ENCODE results near the gene COX6B1.
"Not testable (repeated sequence)": the region's sequence is repeated elsewhere in the genome, so short reads cannot be mapped to it uniquely, and the experiment has no call there.

COX6B1 gene, protein sequence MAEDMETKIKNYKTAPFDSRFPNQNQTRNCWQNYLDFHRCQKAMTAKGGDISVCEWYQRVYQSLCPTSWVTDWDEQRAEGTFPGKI

DNA sequence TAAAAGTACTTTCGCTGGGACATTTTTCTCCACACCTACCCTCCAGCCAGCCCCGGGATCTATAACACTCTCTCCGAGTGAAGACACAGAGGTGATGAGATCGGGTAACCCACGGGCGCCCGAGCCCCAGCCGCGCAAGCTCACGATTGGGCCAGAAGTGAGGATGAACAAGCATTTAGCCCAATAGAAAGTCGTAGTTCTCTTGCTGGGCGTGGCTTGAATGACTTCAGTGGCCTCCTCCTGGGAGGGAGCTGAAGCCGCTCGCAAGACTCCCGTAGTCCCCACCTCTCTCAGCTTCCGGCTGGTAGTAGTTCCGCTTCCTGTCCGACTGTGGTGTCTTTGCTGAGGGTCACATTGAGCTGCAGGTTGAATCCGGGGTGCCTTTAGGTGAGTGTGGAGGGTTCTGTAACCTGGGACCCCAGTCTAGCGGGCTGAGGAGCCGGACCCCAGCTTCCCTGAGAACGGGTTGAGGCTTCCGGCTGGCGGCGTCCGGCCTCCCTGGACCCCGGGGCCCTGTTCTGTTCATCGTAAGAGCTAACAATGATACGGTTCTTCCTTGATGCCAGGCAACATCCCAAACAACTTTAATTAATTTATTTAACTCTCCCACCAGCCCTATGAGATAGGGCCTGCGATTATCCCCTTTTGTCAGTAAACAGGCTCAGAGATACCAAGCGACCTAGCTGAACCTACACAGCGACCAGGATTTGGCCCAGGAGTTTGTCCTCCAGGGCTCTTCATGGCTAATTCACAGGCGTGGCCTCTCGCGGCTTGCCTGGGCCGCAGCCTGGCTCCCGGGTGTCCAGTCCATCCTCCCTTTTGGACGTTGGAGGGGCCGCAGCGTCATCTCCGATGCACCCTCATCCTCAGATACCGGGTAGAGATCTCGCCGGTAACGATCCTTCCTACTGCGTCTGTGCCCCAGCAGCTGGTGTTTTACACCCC, at the start of gene COX6B1:
Gene COX6B1, plus strand, starts transcription at position 307 of the 945 bp plus-strand sequence. CDS start 2,921 bp downstream, outside the sequence.
- DNase-seq (ENCODE audit: low read depth) = peak; percentile 98

DNA sequence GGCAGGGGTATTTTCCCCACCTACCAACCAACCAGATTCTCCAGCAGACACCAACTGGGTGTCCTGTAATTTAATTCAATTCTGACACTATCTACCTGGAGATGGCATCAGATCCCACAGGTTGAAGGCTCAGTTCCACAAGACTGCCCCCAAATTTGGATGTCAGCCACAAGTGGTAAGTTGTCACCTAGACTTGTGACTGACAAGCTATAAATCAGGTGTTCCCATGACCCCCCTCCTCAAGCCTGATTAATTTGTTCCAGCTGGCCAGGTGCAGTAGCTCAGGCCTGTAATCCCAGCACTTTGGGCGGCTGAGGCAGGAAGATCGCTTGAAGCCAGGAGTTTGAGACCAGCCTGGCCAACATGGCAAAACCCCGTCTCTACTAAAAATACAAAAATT, 46.2 kb upstream of the COX6B1 start:
- DNase-seq (ENCODE audit: low read depth) = no peak

DNA sequence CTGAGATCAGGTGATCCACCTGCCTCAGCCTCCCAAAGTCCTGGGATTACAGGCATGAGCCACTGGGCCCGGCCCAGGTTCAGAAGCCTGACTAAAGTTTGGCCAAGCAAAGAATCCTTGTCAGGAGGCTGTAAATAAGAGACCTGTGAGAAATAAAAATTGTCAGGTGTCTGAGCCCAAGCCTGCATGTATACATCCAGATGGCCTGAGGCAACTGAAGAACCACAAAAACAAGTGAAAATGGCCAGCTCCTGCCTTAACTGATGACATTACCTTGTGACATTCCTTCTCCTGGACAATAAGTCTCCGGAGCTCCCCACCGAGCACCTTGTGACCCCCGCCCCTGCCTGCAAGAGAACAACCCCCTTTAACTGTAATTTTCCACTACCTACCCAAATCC, 43.7 kb upstream of the COX6B1 start:
- DNase-seq (ENCODE audit: low read depth) = not testable (repeated sequence)

DNA sequence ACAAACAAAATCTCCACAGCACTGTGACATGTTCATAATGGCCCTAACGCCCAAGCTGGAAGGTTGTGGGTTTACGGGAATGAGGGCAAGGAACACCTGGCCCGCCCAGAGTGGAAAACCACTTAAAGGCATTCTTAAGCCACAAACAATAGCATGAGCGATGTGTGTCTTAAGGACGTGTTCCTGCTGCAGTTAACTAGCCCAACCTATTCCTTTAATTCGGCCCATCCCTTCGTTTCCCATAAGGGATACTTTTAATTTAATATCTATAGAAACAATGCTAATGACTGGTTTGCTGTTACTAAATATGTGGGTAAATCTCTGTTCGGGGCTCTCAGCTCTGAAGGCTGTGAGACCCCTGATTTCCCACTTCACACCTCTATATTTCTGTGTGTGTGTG, 41.0 kb upstream of the COX6B1 start:
- not testable (repeated sequence) for DNase-seq (ENCODE audit: low read depth)

DNA sequence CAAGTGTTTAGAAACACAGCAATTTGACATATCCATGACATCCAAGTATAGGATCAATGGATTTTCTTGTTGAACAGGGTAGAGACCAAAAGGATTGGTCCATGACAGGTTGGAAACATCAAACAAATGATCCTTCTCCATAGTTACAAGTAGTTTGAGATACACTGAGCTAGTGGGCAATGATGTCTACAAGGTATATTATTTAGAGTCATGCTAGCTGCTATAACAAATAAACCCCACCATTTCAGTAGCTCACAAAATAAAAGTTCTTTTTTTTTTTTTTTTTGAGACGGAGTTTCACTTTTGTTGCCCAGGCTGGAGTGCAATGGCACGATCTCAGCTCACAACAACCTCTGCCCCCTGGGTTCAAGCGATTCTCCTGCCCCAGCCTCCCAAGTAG, 40.5 kb upstream of the COX6B1 start:
- no peak for DNase-seq (ENCODE audit: low read depth)

DNA sequence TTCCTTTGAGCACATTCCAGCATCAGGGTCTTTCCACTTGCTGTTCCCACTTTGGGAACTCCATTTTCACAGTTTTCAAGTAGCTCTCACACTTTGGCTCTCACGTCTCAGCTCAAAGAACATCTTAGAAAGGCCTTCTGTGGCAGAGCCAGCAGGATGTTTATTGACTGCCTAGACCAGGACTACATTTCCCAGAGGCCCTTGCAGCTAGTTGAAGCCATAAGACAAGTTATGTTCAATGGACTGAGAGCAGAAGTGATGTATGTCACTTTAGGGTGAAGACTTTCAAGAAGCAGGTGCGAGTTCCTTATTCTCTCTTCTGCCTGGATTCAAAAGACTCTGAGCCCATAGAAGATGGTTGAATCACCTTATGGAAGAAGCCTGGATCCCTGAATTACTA, 39.9 kb upstream of the COX6B1 start:
- peak; percentile 24 for DNase-seq (ENCODE audit: low read depth)

DNA sequence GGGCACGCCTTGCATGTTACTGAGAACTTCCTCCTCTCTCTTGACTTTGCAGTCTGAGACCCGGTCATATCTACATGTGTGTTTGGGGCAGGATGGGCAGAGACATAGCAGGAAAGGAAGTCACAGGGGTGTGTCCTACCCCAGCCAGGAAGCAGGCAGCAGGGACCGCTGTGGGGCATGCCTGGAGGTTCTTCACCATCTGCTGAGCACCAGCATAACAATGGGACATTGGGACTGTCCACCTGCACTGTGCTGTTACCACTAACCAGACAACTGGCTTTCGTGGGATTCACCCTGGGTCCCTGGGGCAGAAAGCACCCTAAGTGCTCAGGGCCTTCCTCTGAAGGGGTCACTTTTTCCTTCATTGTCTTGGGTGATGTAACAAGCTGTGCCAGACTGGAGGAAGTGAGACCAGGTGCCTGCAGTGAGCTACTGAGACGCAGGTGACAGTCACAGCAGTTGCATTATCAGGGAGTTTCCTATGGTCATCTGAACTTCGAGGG, 38.2 kb upstream of the COX6B1 start:
- DNase-seq (ENCODE audit: low read depth) = no peak

DNA sequence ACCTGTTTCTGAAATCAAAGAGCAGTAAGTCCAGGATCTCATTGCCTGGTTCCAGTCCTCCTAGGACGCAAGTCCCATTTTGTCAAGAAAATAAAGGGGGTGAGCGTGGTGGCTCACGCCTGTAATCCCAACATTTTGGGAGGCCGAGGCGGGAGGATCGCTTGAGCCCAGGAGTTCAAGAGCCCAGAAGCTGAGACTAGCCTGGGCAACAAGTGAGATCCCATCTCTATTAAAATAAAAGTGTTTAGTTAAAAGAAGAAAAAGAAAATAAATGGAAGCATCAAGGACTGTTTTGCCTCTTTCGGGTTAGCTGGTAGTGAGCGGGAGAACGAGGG, 35.9 kb upstream of the COX6B1 start:
- no peak for DNase-seq (ENCODE audit: low read depth)

DNA sequence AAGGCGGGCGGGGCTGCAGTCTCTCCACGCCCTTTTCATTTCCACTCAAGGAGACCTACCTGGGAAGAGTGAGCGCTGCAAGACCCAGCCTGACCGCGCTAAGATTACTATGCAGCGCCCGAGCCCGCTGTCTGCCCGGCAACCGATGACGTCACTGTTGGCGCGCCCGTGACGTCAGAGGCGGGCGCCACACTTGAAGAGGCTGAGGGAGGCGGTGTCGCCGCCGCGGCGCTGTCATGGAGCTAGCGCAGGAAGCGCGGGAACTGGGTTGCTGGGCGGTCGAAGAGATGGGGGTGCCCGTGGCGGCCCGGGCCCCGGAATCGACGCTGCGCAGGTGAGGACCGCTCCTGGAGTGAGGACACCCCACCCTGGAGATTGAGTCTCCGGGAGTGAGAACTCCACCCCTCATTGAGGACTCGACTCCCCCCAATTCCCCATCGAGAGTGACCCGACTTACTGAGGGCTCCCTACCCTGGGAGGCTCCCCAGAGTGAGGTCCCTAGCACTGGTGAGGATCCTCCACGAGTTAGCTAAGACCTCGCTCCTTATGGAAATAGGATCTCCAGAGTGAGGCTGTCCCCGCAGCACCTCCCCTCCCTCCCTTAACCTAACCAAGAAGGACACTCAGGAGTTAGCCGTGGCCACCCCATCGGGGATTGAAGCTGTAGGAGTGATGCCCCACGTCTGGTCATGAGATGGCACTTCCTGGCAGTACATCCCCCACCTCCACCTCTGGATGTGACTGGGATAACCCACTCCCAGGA, 35.4 kb upstream of the COX6B1 start, which contains the start of gene HAUS5:
Gene HAUS5, plus strand, starts transcription at position 177 of the 763 bp plus-strand sequence. Its CDS starts 60 bp downstream, at position 237.
- peak; percentile 90 for DNase-seq (ENCODE audit: low read depth)

DNA sequence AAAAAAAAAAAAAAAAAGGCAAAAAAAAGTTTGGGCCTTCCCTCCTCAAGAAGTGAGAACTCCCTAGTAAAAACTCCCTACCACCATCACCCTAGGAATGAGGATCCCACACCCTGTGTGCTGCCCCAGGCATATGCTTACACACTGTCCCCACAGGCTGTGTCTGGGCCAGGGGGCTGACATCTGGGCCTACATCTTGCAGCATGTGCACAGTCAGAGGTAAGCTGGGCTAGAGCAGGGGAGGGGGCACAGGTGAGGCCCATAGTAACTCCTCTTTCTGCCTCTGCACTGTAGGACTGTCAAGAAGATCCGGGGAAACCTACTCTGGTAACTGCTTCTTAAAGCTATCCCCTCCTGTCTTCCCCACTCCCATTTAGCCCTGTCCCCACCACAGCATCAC, 34.5 kb upstream of the COX6B1 start:
- no peak for DNase-seq (ENCODE audit: low read depth)

DNA sequence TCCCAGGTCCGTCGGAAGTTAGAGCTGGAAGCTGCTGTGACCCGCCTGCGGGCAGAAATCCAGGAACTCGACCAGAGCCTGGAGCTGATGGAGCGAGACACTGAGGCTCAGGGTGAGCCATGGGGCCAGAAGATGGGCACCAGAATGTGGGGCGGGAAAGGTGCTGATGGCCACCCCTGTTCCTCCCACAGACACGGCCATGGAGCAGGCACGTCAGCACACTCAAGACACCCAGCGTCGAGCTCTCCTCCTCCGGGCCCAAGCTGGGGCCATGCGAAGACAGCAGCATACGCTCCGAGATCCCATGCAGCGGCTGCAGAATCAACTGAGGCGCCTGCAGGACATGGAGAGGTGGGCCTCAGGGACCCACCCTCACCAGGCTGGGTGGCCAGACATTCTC, 33.1 kb upstream of the COX6B1 start:
- DNase-seq (ENCODE audit: low read depth) = no peak

DNA sequence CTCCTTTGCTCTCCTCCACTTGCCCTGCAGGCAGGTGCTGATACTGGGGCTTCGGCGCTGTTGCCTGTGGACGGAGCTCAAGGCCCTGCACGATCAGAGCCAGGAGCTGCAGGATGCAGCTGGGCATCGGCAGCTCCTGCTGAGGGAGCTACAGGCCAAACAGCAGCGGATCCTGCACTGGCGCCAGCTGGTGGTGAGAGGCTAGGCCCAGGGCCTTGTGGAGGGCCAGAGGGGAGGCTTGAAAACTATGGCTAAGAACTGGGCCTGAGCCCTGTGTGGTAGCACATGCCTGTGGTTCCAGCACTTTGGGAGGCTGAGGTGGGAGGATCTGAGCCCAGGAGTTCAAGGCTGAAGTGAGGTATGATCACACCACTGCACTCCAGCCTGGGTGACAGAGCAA, 29.3 kb upstream of the COX6B1 start:
- no peak for DNase-seq (ENCODE audit: low read depth)

DNA sequence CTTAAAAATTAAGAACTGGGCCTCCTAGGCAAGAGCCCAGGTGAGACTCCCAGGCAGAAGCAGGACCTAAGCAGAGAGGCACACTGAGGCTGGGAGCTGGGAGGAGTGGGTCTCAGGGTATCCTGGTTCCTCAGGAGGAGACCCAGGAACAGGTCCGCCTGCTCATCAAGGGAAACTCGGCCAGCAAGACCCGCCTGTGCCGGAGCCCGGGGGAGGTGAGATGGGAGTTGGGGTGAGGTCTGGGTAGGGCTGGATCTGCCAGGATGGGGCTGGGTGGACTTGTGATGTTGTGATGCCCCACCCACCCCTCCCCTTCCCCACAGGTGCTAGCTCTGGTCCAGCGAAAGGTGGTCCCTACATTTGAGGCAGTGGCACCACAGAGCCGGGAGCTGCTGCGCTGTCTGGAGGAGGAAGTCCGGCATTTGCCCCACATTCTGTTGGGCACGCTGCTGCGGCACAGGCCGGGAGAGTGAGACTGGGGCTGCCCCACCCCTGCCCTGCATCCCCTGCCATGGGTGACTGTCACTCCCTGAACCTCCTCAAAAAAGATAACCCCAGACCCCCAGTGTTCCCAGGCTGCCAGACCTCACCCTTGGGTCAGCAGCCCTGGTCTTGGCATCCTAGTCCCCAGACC, 28.7 kb upstream of the COX6B1 start:
- no peak for DNase-seq (ENCODE audit: low read depth)

DNA sequence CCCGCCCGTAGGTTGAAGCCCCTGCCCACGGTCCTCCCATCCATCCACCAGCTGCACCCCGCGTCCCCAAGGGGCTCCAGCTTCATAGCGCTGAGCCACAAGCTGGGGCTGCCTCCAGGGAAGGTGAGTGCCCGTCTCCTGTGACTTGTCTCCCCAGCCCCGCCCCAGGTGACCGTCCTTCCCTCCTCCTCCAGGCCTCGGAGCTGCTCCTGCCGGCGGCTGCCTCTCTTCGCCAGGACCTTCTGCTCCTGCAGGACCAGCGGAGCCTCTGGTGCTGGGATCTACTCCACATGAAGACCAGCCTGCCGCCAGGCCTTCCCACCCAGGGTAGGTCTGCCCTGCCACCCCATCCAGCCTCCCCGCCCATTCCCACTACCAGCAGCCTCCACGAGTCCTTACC, 28.1 kb upstream of the COX6B1 start:
- no peak for DNase-seq (ENCODE audit: low read depth)

DNA sequence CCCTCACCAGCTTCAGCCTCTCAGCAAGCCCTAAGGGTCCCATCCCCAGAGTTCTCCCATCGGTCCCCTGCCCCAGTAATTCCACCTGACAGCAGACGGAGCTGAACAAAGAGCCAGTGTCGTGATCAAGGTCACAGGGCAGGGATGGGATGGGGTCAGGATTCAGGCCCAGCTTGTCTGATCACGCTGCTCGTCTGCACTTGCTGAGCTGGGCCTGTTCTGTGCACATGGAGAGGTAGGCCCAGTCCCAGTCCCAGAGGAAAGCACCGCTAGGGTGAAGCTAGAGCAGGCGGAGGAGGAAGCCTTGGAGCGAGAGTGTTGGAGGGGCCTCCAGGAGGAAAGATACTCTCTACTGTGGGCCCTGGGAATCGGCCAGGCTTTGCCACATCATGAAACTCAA, 26.4 kb upstream of the COX6B1 start:
- DNase-seq (ENCODE audit: low read depth) = no peak

DNA sequence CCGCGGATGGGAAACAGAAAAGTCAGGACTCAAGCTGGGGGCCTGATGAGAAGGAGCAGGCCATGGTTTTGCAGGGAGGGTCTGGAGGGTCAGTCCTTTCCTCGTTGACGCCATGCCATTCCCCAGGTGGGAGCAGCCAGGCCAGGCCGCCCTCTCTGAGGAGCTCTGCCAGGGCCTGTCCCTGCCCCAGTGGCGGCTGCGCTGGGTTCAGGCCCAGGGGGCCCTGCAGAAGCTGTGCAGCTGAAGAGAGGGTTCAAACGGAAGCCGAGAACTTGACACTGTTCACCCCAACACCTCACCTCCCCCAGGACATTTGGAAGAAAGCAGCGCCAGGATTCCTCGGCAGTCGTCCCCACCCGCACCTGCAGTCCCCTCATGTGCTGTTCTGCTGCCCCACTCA, 25.4 kb upstream of the COX6B1 start:
- no peak for DNase-seq (ENCODE audit: low read depth)

DNA sequence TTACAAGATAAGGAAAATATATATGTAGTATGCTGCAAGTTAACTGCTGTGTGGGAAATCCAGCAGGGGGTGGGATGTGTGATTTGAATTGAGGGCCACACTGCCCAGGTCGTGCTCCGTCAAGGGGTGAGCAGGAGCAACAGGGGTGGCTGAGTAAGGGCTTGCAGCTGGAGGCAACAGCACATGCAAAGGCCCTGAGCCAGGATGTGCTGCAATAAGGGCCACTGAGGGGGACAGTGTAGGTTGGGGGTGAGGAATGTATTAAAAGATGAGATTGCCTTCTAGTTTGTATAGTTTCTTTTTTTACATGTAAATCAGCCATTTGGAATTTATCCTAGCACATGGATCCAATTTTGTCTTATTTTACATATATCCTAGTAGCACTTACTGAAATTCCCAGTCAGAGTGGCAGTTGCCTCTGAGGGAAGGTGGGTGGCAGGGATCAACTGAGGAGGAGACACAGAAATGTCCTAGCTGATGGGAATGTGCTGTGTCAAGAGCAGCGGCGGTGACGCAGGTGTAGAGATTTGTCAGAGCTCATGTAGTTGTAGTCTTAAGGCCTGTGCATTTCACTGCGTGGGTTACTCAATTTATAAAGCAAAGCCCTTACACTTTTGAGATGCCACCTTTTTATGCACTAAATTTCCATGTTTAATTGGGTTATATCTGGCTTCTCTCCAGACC, 24.7 kb upstream of the COX6B1 start:
- no peak for DNase-seq (ENCODE audit: low read depth)

DNA sequence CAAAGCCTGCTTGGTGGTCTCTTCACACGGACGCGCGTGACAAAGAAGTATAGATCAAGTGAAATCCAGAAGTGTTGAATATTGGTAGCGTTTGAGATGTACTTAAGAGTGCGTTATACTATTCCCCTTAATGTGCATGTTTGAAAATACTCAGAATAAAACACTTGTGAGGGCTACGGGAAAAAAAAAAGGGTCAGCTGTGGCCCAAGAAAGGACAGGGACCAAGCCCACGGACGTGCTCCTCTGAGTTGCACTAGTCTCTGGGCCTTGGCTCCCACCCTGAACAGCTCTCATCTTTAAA, 19.9 kb upstream of the COX6B1 start:
- DNase-seq (ENCODE audit: low read depth) = no peak

DNA sequence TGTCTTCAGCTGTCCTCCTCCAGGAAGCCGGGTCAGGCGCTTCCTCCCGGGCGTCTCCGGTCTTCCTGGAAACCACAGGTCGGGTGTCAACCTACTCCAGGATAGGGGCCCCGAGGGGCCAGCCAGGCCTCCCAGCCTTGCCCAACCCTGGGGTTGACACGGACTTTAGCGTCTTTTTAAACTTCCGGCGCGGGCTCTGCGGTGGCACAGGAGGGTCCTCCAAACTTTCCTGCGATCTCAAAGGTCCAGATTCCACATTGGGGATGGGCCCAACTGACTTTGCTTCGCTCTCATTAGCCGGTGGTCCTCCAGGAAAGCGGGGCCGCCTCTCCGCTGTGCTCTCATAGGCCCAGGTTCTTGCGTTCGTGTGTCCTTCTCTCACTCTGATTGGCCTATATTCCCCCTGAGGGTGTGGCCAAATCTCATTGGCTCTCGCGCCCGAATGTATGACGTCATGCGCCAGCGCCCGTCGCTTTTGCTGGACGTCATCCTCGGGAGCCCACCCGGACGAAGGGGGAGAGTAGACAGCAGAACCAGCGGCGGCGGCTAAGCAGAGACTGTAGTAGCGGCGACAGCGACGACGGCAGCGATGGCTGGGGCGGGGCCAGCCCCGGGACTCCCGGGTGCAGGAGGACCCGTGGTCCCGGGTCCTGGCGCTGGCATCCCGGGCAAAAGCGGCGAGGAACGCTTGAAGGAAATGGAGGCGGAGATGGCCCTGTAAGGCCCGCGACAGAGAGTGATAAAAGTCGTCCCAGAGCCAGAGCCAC, 19.4 kb upstream of the COX6B1 start, which contains the start of gene RBM42:
Gene RBM42, plus strand, starts transcription at position 472 of the 767 bp plus-strand sequence. Its CDS starts 118 bp downstream, at position 590.
- peak; percentile 99 for DNase-seq (ENCODE audit: low read depth)

DNA sequence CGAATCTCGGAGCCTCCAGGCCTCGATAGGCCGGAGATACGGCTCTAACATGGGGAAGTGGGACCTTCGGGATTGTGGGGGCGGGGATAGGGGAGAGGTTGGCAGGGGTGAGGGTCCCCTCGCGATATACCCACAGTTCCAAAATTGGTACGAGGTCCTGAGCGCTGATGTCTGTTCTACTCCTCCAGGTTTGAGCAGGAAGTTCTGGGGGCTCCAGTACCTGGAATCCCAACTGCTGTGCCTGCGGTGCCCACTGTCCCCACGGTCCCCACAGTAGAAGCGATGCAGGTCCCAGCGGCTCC, 18.8 kb upstream of the COX6B1 start:
- DNase-seq (ENCODE audit: low read depth) = no peak
